Measurements from ENCODE around the gene SPRR5.

DNA sequence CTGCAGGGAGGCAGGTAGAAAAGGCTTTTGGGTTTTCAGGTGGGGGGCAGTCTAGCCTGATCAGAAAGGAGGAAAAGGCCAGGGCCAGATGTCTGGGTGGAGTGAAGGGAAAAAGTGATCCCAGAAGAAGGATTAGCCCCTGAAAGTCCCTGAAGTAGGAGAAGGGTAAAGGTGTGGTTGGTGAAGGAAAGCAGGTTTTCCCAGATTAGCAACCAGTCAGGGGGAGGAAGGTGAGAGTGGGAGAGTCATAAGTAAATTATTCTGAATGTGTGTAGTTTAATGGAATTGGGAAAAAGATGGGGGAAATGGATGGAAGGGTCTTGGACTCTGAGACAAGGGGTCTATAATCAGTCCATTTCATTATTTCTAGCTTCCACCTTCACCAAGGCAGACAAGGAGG is 36.2 kb downstream of the SPRR5 start:
- TF ChIP-seq CTCF (IDR thresholded peaks at IDR 0.05; ENCODE audit: insufficient read depth, low read depth, low read length) (no peak), EZH2 (IDR thresholded peaks at IDR 0.05; ENCODE audit: insufficient read depth, low read length) (no peak)
